D341Med (cell line): ENCODE measurements around the gene OTUB1.
A peak's percentile ranks its signal among the peaks of the same experiment; 100 is the strongest.

Experiments used
- DNase-seq: peaks from one replicate; pipeline ENCODE4 v3.0.0; 2012; ENCODE audit warnings: low spot score

Gene OTUB1

DNA sequence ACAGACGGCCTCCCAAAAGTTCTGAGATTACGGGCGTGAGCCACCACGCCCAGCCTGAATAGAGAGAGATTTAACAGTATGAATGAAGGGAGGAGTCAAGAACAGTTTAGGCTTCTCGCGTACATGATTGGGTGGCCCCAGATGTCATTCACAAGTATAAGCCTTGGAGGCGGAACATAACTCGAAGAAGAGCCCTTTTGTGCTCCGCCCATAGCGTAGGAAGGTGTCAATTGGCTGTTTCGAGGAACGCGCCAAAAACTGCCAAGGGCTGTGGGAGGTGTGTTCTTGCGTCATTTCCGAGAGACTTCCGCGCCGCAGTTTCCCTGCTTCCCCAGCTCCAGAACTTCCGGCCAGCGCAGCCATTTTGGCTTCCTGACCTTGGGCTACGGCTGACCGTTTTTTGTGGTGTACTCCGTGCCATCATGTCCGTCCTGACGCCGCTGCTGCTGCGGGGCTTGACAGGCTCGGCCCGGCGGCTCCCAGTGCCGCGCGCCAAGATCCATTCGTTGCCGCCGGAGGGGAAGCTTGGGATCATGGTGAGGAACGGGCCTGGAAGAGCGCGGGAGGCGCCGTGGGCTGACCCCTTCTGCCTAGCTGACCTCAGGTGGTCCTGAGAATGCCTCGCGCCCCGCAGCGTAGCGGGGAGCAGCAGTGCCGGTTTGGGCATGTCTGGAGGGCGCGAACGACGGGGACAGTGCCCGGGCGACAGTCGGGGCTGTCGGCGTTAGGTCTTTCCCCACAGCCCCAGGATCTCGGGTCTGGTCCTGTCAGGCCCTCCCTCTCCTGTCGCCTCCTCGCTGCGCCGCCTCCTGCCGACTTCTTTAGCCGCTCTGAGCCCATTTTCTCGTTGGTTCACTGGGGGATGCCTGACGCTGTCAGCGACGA is 11.7 kb upstream of the OTUB1 start, which contains the start of gene COX8A:
TSS of gene COX8A (plus strand) at position 362 of the 885 bp plus-strand sequence. CDS start at position 423, 61 bp downstream.
- DNase-seq, result peak; percentile 93

DNA sequence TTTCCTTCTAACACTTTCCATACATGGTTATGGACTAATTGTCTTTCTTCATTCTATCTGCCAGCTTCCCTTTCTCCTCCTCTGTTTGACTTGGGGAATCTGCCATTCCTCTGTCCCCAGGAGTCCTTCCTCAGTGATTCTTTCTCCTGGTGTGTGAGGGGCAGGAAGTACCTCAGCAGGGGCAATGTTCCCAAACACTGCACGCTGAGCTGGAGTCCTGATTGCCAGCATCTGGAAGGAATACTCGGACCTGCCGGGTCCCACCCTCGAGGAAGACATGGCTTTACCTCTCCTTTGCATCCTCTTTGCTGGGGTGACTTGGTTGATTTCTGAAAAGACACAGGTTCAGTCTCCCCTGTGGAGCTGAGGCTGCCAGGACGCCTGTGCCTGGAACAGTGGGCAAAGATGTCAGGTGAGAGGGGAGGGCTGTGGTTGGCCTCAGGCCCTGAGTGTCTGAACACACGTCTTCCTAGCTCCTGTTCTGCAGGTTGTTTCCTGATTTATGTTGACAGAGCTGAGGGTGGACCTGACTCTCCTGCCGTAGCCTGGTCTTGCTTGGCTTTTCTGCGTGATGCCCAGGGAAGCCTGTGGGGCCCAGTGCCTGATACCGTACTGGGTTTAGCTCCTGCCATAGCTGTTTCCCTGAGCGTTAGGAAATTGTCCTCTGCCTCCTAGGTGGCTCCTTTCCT is 7.5 kb upstream of the OTUB1 start:
- no peak for DNase-seq

DNA sequence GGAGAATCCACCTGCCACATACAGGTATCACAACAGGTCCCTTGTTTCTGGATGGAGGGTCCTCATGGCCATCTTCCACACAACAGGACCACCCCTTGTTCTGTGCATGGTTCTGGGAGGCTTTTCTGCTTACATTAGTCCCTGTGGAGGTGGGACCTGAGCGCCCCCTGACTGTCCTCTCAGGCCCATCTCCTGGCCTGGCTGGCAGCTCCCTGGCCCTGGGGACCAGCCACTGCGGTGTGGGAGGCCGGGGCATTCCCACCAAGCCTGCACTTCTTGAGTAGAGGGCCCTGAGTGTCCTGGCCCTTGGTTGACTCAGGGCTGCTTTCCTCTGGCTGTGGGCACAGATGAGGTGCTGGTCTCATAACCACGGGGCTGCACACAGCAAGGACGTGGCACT is 6.8 kb upstream of the OTUB1 start:
- no peak for DNase-seq

DNA sequence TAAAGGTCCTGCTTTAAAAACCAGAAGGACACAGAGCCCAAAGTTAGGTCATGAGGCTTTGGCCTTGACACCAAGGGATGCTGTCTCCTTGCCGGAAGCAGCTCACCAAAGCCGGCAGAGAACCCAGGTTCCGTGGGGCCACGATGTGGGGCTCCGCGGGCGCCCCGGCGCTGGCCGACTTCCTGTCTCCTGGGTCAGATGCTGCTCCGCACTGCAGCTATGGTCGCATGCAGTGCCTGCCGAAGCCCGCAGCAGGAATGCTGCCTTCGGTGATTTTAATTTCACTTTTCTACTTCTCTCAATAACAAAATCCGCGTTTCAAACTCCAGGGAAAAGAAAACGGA is 454 bp upstream of the OTUB1 start:
- peak; percentile 53 for DNase-seq

DNA sequence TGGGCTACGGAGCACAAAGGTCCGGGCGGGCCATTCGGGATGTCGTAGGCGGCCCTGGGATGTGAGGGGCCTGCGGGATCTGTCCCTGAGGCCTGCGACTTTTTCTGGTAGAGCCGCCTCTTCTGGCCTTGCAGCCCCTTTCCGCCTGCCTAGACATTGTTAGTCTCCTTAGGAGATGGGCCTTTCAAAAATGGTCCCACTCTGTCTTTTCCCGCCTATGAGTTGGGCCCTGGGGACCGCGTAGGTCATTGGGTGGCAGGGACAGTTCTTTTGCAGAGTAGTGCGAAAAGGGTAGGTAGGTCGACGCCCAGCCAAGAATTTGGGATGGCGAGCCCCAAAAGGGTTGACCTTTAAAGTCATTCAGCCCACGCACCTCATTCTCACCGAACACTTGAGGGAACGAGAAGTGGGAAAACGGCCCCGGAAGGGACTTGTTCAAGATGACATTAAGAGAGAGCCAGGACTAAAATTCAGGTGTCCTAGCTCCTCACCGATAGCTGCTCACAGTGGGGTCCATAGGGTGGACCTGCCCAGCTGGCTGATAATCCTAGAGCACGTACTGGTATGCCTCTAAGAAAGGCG is 785 bp downstream of the OTUB1 start:
- DNase-seq, result no peak

DNA sequence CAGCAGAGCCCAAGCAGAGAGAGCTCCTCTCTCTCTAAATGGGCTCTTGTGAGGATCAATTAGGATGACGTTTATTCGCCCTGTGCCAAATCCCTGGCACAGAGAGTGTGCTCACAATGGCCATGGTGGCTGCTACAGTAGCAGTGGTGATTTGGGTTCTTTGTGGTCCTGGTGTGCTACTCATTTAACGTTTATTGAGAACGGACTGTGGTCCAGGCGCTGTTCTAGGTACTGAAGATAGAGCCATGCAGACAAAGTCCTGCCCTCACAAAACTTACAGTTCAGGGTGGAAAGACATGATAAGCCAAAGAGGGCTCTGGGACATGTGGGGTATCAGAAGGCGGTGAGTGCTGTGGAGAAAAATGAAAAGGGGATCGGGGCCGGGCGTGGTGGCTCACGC is 5.3 kb downstream of the OTUB1 start:
- no peak for DNase-seq

GRCh38 chr11:63993100-63993499 is 6.9 kb downstream of the OTUB1 start:
- DNase-seq, result no peak

GRCh38 chr11:63993993-63994392 is 7.8 kb downstream of the OTUB1 start:
- no peak for DNase-seq

- no peak for DNase-seq
These were observed 10.3 kb downstream of the OTUB1 start for GRCh38 chr11:63996512-63996911.

DNA sequence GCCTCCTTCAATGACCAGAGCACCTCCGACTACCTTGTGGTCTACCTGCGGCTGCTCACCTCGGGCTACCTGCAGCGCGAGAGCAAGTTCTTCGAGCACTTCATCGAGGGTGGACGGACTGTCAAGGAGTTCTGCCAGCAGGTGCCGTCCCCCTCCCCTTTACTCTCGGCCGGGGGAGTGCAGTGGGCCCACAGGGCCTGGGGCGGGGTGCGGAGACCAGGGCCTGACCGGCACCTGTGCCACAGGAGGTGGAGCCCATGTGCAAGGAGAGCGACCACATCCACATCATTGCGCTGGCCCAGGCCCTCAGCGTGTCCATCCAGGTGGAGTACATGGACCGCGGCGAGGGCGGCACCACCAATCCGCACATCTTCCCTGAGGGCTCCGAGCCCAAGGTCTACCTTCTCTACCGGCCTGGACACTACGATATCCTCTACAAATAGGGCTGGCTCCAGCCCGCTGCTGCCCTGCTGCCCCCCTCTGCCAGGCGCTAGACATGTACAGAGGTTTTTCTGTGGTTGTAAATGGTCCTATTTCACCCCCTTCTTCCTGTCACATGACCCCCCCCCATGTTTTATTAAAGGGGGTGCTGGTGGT is 11.0 kb downstream of the OTUB1 start:
- no peak for DNase-seq

DNA sequence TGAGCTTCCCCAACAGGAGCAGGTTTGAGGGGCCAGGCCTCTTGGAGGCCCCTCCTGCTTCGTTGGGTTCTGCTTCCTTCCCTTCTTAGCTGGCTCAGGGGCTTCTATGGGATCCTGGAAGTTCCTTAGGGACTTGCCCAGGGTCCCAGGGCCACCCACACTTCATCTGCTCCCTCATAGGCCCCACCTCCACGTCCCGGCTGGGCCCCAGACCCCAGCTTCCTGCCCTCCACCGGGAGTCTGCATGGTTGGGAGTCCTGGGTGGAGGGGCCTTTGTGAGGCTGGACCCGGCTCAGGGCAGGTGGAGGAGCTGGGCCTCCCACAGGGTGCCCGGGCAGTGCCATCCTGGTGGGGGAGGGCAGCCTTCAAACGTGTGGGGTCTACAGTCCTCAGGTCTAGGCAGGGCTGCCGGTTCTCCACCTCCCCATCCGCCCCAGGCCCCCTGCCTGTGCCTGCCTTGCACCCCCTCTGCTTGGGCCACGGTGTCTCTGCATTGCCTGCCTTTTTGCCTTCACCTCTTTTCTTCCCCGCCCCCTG is 11.6 kb downstream of the OTUB1 start:
- DNase-seq, result no peak

- no peak for DNase-seq
These were observed 12.5 kb downstream of the OTUB1 start for GRCh38 chr11:63998558-63999348.

- DNase-seq, result no peak
These were observed 13.2 kb downstream of the OTUB1 start for GRCh38 chr11:63999349-64000025.

- peak; percentile 85 for DNase-seq
These were observed 13.9 kb downstream of the OTUB1 start for GRCh38 chr11:64000026-64000739.

- peak; percentile 67 for DNase-seq
These were observed 14.7 kb downstream of the OTUB1 start for GRCh38 chr11:64000740-64001483.

GRCh38 chr11:64001484-64002420 is 15.5 kb downstream of the OTUB1 start:
- DNase-seq, result no peak

DNA sequence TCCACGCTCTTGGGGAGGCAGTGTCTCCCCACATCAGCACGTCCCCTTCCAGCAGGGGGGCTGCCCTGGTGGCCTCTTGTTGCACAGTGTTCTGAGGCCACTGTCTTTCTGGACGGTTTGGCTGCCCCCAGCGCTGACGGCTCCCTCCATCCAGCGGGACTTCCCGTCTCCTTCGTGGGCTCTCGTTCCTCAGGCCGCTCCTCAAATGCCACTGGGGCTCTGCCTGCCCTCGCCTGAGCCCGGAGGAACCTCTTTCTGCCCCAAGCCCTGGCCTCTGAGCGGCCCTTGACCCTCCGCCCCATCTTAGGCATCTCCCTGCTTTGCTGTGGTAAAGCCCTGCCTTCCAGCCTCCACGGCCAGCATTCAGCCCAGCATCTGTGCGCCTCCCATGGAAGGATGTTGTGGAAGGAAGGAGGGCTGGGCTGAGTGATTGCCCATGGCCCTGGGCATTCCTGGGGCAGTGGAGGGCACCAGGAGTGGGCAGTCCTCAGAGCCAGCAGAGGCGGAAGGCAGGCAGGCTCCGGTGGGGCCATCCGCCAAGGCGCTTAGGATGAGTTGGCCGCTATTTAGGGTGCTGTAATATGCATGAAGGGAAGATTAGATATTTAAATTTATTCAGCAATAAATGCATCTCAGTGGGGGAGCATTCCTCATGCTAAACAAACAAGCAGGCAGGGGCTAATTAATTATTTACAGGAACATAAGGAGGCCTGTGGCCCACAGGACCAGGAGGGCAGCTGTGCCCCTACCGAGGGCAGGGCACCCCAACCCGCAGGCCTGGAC is 17.8 kb downstream of the OTUB1 start:
- no peak for DNase-seq

DNA sequence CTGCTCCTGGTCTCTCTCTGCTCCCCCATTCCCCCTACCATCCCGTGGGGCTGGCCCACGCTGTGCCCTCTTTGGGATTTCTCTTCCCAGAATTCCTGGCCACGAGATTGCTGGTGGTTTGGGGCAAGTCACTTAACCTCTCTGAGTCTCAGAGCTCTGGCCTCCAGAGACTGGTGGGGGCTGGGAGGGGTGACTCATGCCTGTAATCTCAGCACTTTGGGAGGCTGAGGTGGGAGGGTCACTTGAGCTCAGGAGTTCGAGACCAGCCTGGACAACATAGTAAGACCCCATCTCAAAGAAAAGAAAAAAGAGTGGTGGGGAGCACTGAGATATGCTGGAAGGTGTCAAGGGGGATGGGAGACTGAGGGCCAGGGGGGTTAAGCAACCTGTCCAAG is 18.3 kb downstream of the OTUB1 start:
- DNase-seq, result no peak
